Glomerular visceral epithelial cell (primary cell): ENCODE data around the gene SPTB.

Source experiments
- DNase-seq: peaks from one replicate; pipeline ENCODE4 v3.0.0-alpha.2; 2016; ENCODE audit errors: extremely low spot score

SPTB gene

DNA sequence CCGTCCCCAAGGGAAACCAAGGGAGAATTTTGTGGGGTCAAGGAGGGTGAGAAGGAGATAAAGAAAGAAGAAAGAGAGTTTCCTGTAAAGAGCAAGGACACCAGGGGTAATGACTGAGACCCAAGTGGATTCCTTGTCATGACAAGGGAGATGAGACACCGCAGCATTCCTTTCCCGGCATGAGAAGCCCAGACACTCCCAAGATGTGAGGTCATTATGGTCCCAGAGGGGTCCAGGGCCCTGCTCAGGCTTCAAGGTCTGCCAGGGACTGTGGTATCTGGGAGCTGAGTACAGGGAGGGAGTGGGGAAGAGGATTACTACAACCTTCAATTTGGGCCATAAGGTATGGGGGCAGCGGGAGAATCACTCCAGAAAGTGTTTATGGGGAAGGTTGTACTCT is 58.1 kb downstream of the SPTB start:
- no peak for DNase-seq

GRCh38 chr14:64818151-64818550 is 61.6 kb downstream of the SPTB start:
- DNase-seq, result no peak

DNA sequence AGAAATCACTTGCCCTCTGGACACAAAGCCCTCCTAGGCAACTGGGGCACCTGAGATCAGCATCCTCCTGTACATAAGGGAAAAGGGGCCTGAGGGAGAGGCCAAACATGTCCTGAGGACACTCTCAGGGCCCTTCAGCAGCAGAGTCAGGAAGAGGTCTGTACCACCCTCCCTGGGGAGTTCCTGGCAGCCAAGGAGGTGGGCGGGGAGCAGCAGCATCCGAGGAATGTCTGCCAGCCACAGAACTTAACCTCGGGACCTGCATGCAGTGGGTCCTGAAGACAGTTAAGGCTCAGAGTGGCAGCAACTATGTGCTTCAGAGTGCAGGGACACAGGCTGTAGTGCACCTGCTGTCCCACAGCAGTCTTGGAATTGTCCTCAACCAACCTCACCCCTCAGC is 62.1 kb downstream of the SPTB start:
- DNase-seq, result peak; percentile 25

DNA sequence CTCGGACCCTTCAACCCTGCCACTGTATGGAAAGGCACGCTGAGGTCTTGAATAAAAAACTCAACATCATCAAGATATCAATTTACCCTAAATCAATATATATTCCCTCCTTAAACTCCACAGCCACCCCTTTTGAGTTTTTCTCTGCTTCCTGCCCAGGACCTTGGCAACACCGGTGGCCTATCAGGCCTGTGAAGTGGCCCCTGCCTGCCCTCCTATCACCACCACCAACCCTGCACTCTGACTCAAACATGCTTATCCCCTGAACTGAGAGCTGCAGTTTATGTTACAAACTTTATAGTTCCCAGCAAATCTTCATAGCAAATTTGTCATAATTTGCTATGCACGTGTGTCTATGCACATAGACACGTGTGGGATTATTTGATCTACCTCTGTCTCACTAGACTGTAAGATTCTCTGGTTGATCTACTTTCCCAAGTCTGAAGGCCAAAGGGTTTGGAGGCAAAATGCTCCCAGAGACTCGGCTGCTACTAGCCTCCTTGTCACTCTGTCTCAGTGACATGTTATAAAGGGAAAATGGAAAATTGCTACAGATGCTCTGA is 63.4 kb downstream of the SPTB start:
- no peak for DNase-seq

DNA sequence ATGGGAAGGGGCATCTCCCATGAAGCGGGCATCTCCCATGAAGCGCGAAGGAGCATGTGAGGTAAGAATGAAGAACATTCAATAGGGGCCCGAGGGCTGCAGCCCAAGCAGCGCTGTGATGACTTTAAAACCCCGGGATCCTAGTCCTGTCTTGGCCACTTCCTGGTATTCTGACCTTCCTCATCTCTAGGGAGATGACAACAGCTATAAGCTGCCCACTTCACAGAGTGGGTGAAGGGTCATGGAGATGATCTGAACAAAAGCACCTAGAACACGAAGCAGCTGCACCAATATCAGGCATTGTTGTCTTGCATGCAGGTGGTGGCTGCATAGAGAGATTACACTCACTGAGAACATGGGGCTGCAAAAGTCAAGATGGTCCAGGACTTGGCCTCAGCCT is 64.5 kb downstream of the SPTB start:
- DNase-seq, result no peak

GRCh38 chr14:64812412-64812811 is 67.3 kb downstream of the SPTB start:
- DNase-seq, result no peak

DNA sequence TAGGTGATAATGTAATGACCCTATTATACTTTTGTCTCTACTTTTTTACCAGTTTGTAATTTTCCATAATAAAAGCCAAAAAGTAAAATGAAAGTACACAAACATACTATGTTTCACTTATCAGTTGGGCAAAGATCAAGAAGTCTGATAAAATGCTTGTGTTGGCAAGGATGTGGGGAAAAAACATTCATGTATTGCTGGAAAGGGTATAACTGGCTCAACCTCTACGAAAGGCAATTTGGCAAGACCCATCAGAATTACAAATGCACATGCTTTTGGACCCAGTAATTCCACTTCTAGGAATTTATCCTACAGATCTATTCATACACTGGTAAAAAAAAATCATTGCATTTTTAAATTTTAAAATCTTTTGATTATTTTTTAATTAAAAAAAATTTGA is 68.0 kb downstream of the SPTB start:
- DNase-seq, result no peak

DNA sequence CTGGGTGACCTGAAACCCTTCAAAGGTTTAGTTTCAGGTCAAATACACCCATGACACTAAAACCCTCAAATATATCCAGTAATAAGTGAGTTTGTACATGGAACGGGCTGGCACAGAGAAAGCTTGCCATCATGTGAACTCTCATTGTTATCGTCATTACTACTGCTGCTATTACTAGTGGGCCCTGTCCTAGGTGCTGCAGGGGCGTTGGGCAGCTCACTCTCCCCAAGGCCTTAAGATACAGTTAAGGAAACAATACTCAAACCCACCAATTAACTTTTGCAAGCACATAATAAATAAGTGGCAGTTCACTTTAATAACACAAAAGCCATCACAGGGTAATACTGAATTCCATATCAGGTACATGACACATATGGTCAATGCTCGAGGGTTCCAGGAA is 71.3 kb downstream of the SPTB start:
- DNase-seq, result no peak

DNA sequence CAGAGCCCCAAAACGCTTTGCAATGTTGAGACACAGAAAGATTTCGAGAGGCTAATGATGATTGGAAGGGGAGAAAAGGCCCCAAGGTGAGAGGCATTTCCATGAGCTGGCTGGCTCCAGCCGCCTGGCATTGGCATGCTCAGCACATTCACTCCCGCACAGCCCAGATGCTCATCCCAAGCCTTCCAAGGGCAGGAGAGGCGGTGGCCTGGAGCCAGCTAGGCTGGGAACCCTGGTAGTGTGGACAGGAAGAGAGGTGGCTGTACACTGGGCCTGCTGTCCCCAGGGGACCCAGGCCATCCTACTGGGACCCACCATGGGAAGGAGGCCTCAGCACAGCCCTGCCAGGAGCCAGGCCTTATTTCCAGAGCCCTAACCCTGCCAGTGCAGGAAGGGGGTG is 72.2 kb downstream of the SPTB start:
- DNase-seq, result no peak

GRCh38 chr14:64806862-64807495 is 72.7 kb downstream of the SPTB start:
- no peak for DNase-seq

DNA sequence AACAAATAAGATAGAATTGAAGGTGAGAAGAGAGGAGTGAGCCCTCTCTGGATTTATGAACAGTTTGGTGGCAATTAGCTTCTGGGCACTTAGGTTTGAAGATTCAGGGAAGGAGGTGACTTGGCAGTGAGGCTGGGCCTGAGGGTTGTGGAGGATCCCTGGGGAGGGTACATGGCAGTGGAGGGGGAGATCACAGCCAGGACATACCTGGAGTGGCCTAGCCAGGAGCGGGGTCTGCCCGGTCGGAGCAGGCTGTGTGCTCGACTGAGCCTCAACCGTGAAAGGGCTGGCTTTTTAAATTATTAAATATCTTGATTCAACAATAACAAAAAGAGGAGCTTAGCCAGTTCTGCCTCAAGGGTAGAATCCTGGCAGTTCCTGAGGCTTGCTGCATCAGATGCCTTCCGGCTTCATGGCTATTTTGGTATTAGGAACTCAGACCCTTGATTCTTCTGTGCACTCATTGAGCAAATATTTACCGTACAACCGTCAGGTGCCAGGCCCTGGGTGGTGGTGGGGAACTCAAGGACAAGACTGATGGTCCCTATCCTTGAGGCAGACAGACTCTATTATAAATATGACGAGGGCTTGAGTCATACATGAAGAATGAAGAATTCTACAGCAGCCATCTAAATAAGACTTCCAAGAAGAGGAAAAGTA is 73.4 kb downstream of the SPTB start:
- DNase-seq, result peak; percentile 88

GRCh38 chr14:64805646-64806045 is 74.1 kb downstream of the SPTB start:
- peak; percentile 48 for DNase-seq

DNA sequence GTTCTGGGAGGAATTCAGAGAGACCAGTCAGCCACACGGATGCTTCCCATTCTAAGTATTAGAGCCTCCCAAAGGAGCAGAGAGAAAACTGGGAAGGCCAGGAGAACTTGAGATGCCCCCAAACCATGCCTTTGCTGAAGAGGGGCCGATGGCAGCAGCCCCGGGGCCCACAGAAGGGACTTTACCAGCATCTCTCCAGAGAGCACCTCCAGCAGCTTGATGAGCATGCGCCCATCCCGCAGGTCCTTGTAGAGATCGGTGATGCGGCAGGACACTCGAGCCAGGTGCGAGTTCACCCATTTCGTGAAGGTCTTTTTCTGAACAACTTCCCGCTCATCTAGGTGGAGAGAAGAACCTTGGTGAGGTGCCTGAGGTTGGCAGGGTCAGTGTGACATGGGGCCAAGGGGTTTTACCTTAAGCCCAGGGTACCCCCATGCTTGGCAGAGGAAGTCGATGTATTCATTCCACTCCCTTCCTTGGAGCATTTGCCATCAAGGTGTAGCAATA is 74.9 kb downstream of the SPTB start:
- DNase-seq, result no peak

DNA sequence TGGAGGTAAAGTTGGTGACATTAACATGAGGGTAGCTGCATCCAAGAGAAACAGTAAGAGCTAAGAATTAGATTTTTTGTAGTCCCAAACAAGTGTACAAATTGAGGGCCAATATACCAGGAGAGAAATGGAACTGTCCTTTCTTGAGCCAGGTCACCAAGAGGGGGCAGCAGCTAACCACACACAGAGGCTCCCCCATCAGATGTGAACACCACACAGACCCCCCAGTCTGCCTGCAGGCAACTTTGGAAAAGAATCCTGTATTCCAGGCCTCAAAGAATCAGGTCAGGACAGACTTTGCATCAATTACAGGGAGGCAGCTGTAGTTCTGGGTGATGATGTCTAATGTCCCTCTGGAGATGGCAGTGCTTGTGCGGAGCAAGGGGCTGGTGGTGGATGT is 77.9 kb downstream of the SPTB start:
- DNase-seq, result no peak

- no peak for DNase-seq
Measured at GRCh38 chr14:64801046-64801445, 78.7 kb downstream of the SPTB start.

- DNase-seq, result no peak
Measured at GRCh38 chr14:64800000-64800399, 79.7 kb downstream of the SPTB start.

GRCh38 chr14:64799555-64799954 is 80.2 kb downstream of the SPTB start:
- no peak for DNase-seq

- no peak for DNase-seq
Measured at GRCh38 chr14:64796369-64796768, 83.3 kb downstream of the SPTB start.

DNA sequence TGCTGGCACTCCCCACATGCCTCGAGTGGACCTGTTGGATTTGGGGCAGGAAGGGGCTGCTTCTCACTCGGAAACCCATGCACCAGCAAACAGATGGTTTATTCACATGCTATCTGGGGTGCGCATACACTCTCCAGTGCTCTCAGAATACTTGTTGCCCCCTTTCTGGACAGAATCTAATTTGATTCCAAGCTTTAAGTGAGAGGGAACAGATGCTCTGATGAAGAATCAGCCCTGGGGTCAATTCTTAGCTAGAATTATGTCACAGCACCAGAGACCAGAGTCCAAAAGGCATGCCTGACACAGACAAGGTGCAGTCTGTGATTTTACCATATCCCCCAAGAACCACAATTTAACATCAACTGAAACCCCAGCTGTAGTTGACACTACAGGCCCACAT is 83.8 kb downstream of the SPTB start:
- DNase-seq, result no peak

DNA sequence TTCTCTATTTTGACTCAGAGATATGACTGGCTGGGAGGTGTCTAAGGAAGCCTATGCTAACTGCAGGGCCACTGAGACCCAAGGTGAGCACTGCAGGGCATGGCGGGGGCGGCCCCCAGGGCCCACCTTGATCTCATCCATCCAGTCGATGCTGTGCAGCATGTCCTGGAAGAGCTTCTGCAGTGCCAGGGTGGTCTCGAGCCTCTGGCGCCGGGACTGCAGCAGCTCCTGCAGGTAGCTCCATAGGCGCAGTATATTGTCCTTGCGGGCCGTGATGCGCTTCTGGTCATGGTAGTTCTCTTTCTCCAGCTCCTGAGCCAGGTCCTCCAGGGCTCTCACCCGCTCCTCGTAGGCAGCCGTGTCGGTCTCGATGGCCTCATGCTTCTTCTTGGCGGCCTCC is 84.5 kb downstream of the SPTB start:
- DNase-seq, result no peak

GRCh38 chr14:64792871-64793560 is 86.7 kb downstream of the SPTB start:
- no peak for DNase-seq

GRCh38 chr14:64792231-64792630 is 87.5 kb downstream of the SPTB start:
- DNase-seq, result no peak

DNA sequence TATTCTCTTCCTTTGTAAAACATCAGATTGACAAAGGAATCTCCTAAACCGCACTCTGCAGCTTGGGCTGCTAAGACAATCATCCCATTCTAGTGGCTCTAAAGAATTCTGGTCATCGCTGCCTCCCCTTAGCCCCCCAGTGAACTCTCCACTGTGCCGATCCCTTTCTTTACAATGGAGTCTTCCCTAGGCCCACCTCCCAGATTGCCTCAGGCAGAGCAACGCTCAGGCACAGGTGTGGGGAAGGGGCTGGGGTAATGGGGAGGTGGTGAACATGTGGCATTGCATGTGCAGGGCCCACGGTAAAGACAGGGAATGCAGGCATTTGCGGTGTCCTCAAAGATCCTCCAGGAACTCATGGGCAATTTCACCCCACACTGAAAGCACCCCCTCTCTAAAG is 89.2 kb downstream of the SPTB start:
- no peak for DNase-seq
